ENCODE results near the gene TPTE2.
"Not testable (repeated sequence)": the region's sequence is repeated elsewhere in the genome, so short reads cannot be mapped to it uniquely, and the experiment has no call there.

Gene TPTE2

DNA sequence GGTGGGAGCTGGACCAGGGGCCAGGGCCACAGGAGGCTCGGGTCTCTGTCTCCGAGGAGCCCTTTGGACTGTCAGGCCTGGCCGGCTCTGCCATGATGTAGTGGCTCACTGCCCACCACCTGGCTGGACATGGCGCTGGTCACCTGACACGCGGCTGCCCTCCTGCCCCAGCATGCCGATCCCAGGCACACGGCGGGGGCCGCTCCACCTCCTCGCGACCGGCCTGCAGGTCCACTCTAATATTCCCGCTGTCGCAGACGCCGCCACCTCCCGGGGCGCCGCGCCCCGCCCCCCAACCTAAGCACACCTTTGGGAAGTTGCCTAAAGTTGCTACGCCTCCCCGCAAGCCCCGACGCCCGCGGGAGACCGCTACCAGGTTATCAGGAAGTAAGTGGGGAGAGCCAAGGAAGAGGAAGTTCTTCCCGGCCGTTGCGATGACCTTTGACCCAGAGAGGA lies at the start of gene TPTE2:
Gene TPTE2, minus strand, starts transcription at position 406 of the 456 bp plus-strand sequence. CDS start 58,298 bp downstream, outside the sequence.
- DNase-seq (ENCODE audit: low read depth), result not testable (repeated sequence)

DNA sequence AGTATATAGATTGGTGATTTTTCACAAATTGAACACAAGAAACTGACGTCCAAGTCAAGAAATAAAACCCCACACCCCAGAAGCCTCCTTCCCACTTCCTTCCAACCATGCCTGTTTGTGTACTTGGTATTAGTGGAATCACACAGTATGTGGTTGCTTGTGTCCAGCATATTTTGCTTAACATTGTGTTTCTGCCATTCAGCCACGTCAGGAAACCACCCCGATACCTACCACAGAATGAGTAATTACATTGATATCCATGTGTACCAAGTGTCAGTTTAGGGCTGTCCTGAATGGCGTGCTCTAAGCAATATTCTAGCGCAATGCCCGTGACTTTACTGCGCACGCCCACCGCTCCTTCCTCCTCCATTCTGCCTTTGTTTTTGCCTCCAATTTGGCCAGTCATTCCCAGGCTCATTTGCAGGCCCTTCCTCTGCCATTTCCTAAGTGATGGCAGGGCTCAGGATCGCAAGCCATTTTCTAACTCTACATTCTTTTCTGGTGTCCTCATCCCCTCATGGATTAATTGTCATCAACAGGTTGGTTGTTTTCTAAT lies 46.3 kb upstream of the TPTE2 start:
- DNase-seq (ENCODE audit: low read depth), result no peak

DNA sequence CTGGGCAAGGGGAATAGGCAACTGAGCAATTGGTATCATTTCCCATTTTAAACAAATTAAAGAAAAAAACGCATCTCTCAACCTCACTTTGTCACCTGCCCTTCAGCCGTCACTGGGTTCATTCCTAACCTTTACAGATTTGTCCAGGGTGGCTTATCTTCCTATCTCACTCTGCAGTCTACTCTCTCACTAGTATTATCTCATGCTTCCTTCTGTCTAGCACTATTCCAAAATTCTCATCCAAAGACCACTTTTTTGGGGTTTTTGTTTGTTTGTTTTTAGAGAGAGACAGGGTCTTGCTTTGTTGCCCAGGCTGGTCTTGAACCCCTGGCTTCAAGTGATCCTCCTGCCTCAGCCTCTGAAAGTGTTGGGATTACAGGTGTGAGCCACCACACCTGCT lies 45.4 kb upstream of the TPTE2 start:
- no peak for DNase-seq (ENCODE audit: low read depth)

- DNase-seq (ENCODE audit: low read depth), result no peak
Measured at GRCh38 chr13:19606152-19606551, 44.8 kb upstream of the TPTE2 start.

DNA sequence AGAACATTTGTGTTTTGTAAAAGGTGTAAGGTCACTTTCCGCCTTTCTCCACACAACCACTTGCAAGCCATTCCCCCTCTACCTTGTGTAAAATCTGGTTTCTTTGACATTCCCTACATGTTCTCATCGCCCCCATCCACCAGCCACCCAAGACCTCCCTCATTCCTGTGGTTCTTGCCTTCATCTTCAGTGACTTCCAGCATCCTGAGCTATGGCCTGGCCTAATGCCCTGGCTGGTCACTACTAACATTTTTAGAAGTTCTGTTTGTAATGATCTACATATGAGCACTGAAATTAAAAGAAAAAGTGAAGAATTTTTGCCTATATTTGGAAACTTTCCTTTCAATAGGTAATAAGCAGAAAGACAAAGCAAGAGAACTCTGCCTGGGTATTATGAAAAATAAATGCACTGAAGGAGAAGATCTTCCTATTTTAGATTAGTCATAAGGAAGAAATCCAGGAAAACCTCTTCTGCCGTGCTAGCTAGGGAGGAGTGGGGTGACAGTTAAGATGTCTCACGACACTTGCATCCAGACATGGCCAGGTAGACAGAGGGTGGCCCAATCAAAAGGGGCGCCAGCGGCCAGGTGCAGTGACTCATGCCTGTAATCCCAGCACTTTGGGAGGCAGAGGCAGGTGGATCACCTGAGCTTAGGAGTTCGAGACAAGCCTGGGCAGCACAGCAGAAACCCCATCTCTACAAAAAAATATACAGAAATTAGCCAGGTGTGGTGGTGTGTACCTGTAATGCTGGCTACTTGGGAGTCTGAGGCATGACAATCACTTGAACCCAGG lies 44.0 kb upstream of the TPTE2 start:
- DNase-seq (ENCODE audit: low read depth), result no peak

- DNase-seq (ENCODE audit: low read depth), result no peak
Measured at GRCh38 chr13:19604306-19604705, 43.0 kb upstream of the TPTE2 start.

DNA sequence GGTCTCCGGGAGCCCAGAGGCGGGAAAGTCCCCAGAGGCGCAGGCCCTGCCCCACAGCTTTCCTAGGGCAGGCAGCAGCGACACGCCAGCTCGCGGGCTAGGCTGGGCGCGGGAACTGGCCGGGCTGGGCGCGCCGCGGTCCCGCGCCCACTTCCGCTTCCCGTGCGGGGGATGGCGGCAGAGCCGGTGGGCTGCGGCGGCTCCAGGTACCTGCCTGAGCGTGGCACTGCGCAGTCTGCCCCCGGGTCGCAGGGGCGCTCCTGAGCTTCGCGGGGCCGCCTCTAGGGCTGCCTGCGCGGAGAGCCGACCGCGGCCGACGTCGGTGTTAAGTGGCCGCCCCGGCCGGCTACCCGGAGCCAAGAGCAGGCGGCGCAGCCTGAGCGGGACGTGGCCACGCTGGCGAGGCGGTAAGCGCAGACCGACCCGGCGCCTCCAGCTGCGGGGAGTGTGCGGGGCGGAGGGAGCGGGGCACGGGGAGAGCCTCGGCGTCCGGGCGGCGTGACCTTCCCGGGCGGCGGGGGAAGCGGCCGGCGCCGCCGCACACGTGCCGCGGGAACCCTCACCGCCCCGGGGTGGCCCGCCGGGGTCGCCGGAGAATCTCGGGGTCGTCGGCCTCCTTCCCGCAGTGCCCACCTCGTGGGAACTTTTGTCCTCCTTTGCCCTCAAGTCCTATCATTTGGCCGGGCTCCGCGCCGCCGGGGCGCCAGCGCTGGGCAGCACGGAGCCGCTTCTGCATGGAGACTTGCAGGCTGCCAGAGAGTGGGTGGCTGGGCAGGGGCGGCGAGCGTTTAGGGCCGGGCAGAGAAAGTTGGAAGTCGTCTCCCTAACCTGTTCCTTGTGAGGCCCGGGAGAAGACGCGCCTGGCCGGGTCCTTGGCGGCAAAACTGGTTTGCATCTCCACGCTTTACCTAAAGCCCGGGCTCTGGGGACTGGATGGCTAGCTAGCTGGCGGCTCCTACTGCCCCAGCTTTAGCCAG lies 40.7 kb upstream of the TPTE2 start:
- DNase-seq (ENCODE audit: low read depth), result peak; percentile 52

- no peak for DNase-seq (ENCODE audit: low read depth)
Measured at GRCh38 chr13:19597523-19597922, 36.2 kb upstream of the TPTE2 start.

GRCh38 chr13:19596960-19597361 lies 35.6 kb upstream of the TPTE2 start:
- no peak for DNase-seq (ENCODE audit: low read depth)

GRCh38 chr13:19596086-19596485 lies 34.8 kb upstream of the TPTE2 start:
- no peak for DNase-seq (ENCODE audit: low read depth)

GRCh38 chr13:19592657-19593180 lies 31.4 kb upstream of the TPTE2 start:
- peak; percentile 69 for DNase-seq (ENCODE audit: low read depth)

- DNase-seq (ENCODE audit: low read depth), result no peak
Measured at GRCh38 chr13:19591864-19592263, 30.5 kb upstream of the TPTE2 start.

DNA sequence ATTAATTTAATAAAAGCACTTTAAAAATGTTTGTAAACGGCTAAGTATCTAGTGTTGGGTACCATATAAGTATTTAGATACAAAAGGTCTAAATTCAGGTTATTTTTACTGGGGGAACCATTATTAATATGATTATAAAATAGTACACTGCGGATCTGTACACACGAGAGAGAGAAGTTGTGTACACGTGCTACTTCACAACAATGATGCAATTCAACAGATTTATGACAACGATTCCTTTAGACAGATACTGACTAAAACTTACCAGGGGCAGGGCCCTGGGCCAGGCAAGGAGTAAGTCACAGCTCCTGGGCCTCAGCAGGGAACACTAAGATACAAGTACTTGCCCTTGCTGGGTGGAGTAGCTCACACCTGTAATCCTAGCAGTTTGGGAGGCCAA lies 29.1 kb upstream of the TPTE2 start:
- DNase-seq (ENCODE audit: low read depth), result no peak

DNA sequence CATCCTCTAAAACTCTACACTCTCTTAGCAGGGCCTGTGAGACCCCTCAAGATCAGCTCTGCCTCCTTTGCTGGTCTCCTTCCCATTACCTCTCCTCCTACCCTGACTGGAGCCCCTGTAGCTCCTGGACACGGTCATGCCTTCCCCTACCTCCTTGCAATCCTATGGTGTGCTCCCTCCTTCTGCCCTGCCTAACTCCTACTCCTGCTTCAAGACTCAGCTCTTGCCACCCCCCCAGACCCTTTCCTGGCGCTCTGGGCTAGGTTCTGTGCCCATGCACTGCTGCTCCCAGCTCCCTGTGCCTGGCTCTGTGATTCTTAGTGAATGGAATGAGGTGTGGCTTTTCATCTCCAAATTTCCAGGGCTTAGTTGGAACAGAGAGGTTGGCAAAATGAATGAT lies 28.0 kb upstream of the TPTE2 start:
- no peak for DNase-seq (ENCODE audit: low read depth)

GRCh38 chr13:19587635-19588300 lies 26.4 kb upstream of the TPTE2 start:
- no peak for DNase-seq (ENCODE audit: low read depth)

DNA sequence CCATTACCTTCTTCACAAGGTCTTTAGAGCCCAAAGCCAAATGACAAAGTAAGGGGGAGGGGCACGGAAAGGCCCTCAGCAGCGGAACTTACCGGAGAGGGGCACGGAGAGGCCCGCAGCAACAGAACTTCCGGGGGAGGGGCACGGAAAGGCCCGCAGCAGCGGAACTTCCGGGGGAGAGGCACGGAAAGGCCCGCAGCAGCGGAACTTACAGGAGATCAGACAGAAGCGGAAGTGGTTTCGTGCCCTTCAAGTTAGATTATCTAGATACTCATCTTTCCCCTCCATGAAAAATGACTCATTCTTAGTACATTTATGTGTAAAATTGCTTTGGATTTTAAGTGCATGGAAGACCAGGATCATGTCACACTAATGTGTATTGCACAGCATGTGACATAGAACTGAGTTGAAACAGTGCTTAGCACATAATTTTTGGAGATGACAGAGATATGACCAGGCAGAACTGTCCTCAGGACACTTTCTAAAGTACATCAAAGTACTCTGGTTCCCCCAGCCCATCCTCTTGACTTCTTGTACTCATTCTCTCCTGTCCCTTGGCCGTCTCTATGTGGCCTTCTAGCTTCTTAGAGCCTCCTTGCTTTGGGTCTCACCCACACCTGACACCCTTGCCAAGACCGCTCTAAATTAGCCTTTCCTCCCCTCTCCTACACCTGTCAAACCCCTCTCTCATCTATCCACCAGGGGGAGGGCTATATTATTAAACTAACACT lies 25.7 kb upstream of the TPTE2 start:
- peak; percentile 76 for DNase-seq (ENCODE audit: low read depth)

DNA sequence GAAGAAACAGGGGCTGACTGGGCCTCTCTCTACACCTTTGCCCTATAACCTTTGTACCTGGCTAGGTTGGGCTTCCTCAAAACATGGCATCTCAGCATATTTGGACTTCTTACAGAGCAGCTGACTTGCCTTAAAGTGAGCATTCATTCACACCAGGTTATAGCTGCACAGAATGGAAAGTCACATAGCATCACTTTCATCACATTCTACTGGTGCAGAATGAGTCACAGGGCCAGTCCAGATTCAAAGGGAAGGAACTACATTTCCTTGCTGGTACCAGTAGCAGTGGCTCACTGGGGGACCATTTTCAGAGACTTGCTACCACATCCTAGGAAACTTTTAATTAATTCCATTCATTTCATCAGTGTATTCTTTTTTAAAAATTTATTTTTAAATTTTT lies 20.3 kb upstream of the TPTE2 start:
- DNase-seq (ENCODE audit: low read depth), result no peak

DNA sequence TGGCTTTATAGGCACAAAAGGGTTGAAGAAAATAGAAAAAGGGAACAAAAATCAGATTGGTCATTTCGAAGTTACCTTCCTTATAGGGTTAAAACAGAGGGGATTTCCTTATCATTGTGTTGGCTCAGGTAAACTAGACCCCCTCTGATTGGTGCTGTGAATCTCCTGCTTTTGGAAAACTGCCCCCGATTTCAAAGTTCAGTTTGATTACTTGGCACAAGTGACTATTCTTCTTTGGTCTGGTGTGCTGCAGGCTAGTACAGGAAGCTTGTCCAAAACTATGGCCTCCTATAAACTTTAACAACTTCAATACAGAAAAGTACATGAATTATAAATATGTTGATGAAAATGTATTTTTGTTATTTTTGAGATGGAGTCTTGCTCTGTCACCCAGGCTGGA lies 13.9 kb upstream of the TPTE2 start:
- DNase-seq (ENCODE audit: low read depth), result no peak

DNA sequence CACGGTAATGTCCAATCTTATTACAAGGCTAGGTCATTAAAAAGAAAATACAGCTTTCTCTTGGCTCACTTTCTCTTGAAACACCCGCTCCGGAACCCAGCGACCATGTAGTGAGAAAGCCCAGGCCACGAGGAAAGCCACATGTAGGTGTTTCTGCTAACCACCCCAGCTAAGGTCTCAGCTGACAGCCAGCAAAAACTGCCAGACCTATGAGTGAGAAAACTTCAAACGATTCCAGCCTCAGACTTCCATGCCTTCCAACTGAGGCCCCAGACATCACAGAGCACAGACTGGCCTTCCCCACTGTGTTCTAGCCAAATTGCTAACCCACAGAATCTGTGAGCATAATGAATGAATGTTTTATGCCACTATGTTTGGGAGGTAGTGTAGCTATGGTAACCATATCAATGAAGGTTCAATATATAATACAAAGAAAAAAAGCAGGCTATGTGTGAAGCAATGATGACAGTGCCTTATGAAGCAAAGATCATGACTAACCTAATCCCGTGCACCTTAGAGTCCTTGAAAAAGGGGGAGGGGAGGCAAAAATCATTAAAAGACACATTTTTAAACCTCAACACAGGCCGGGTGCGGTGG lies 11.9 kb upstream of the TPTE2 start:
- DNase-seq (ENCODE audit: low read depth), result no peak

DNA sequence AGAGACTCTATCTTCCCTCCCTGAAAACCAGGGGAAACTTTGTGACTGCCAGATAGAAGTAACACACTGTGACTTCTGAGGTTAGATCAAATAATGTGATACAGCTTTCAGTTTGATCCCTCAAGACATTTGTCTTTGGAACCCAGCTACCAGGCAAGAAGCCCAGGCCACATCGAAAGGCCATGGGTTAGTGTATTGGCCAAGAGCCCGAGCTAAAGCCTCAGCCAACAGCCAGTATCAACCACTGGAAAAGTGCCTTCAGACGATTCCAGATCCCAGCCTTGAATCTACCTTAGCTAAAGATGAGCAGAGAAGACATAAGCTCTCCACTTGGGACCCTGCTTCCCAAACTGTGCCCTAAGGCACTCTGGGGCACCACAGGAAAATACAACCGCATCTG lies 10.9 kb upstream of the TPTE2 start:
- no peak for DNase-seq (ENCODE audit: low read depth)

Measured in CMK (cell line).